Activated CD8-positive, alpha-beta memory T cell treated with anti-CD3 and anti-CD28 coated beads, Interleukin-2, amount 10 ng/mL, durations not matched to agents 7 days and 5 days (primary cell): ENCODE measurements around the gene MRC1. TPM values are rescaled to one million over a fixed set of nuclear protein-coding genes. Genes with fewer than 3 reads are reported as not detected.

ENCODE experiments used
- ATAC-seq: fragments of 150-1000 bp; cut with Tn5 transposase; one replicate; pipeline ENCODE4 v1.10.0; 2021; ENCODE audit warnings: moderate library complexity
- CTCF ChIA-PET: fragments of 350-600 bp; sonication (Branson Sonifier 250); formaldehyde crosslinking; loops from one replicate; lab custom pipeline; 2021; ENCODE audit warnings: antibody characterized with exemption; lab: Charles Lee
- DNase-seq: peaks from one replicate; pipeline ENCODE4 v3.0.0-alpha.2; 2020
- H3K27ac Mint-ChIP-seq: one replicate; pipeline ENCODE4 v1.8.0; 2021; ENCODE audit warnings: mild to moderate bottlenecking, mixed read lengths
- H3K27me3 Mint-ChIP-seq: one replicate; pipeline ENCODE4 v1.8.0; 2021; ENCODE audit warnings: mixed read lengths
- H3K36me3 Mint-ChIP-seq: one replicate; pipeline ENCODE4 v1.8.0; 2021; ENCODE audit warnings: mild to moderate bottlenecking, mixed read lengths
- H3K4me1 Mint-ChIP-seq: one replicate; pipeline ENCODE4 v1.8.0; 2021; ENCODE audit warnings: mixed read lengths
- H3K4me3 Mint-ChIP-seq: one replicate; pipeline ENCODE4 v1.8.0; 2021; ENCODE audit warnings: mild to moderate bottlenecking, moderate library complexity, mixed read lengths
- H3K9me3 Mint-ChIP-seq: one replicate; pipeline ENCODE4 v1.8.0; 2022; ENCODE audit warnings: low read depth, mixed read lengths
- total RNA-seq, 2 experiments: library from RNA; stranded (reverse); gene quantifications; one replicate each; pipeline ENCODE4 v1.2.3, GENCODE V29; 2021

The MRC1 gene
- total RNA-seq, 2 experiments from 2014 or later = 0.05 TPM; not detected in 1

DNA sequence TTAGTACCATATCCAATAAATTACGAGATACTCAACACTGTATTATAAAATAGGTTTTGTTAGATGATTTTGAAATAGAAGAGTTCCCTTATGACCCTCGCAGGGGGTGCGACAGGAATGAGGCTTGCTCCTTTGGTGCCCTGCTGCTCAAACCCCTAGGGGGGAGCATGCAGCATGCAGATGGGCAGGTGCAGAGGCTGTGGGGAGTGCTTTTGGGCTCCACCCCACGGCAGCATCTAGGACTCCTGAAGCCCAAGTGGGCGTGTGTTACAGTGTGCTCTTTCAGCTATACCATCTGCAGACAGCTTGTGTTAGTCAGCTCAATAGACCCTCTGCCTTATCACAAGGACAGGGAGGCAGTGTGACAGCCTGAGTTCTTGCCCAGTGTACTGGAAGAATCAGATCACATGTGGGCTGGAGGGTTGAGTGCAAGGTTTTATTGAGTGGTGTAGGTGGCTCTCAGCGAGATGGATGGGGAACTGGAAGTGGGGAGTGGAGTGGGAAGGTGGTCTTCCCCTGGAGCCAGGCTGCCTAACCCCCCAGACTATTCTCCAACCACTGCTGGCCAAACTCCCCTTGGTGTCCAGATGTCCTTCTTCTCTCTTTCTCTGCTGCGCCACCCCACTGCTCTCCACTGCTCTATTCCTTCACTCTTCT lies 3.1 kb upstream of the MRC1 start:
- DNase-seq (no peak), ATAC-seq (no peak)
- H3K27me3 Mint-ChIP-seq = peaks cover 16% of the 10 kb centered on the region
- CTCF ChIA-PET = no interaction called here
- no peaks in the 10 kb centered on the region for H3K36me3 Mint-ChIP-seq
- H3K9me3 Mint-ChIP-seq = no peaks in the 10 kb centered on the region
- no peak overlapping the region for H3K4me3 Mint-ChIP-seq
- H3K4me1 Mint-ChIP-seq = peaks cover 7% of the 10 kb centered on the region
- no peak overlapping the region for H3K27ac Mint-ChIP-seq

DNA sequence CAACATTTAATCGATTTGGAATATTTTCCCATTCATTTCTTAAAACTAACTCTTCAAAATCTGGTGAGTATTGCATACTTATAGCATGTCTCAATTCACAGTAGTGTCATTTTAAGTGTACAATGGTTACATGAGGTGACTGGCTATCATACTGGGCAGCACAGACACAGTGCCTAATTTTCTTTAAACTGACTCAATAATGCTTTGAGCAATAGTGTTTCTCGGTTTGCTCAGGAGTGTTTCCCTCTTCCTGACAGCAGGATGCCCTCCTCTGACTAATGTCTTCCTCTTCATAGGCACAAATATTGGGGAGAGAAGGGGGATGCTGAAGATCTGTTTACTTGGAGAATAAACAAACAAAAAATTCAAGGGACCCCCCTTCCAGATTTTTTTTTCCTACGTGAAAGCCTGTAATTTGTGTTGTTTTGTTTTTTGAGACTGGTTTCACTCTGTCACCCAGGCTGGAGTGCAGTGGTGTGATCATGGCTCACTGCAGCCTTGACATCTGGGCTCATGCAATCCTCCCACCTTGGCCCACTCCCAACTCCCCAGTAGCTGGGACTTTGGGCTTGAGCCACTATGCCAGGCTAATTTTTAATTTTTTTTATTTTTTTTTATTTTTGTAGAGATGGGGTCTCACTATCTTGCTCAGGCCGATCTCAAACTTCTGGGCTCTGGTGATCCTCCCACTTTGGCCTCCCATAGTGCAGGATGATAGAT lies 2.2 kb downstream of the MRC1 start:
- Mint-ChIP-seq H3K9me3 (no peaks in the 10 kb centered on the region), H3K4me1 (peaks cover 7% of the 10 kb centered on the region), H3K4me3 (no peak overlapping the region), H3K27me3 (peaks cover 16% of the 10 kb centered on the region), H3K27ac (no peak overlapping the region), H3K36me3 (no peaks in the 10 kb centered on the region)
- ATAC-seq (no peak), DNase-seq (no peak)
- CTCF ChIA-PET = no interaction called here

DNA sequence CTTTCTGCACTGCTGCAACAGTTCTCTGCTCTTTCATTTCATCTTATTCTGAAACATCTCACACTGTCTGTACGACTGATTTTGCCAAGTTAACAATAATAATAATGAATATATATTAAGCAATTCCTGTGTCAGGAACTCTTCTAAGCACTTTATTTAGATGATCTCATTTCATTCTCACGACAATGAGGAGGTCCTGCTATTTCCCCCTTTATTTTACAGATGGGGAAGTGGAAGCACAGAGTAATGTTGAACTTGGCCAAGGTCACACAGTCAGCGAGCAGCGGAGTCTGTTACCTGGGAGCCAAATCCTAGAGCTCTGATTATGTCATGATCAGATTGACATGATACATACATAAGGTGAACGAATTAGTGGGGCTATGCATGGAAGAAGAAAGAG lies 5.8 kb downstream of the MRC1 start:
- Mint-ChIP-seq H3K4me1 (peaks cover under 1% of the 10 kb centered on the region), H3K9me3 (no peaks in the 10 kb centered on the region), H3K36me3 (no peaks in the 10 kb centered on the region), H3K27ac (no peak overlapping the region), H3K27me3 (peaks cover 11% of the 10 kb centered on the region), H3K4me3 (no peak overlapping the region)
- DNase-seq = no peak
- ATAC-seq = no peak
- CTCF ChIA-PET = no interaction called here

DNA sequence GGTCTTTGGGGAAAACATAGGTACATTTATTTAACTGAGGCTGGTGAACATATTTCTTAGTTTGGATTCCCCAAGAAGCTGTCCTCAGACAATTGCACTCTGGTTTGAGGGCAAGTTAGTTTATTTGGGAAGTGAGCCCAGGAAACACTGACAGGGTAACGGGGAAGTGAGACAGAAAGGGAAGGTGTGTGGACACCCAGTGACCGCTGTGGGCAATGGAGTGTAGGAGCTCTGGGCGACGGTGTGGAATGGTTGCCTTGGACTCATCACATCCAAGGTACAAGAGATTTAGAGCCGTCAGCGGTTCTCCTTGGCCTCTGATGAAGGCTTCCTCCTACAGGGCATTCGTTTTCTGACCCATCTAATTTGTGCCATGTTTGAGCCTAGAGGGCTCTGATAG lies 7.1 kb downstream of the MRC1 start:
- Mint-ChIP-seq H3K4me3 (no peak overlapping the region), H3K27me3 (peaks cover 12% of the 10 kb centered on the region), H3K9me3 (no peaks in the 10 kb centered on the region), H3K4me1 (no peaks in the 10 kb centered on the region), H3K27ac (no peak overlapping the region), H3K36me3 (no peaks in the 10 kb centered on the region)
- ATAC-seq (no peak), DNase-seq (no peak)
- CTCF ChIA-PET = no interaction called here

DNA sequence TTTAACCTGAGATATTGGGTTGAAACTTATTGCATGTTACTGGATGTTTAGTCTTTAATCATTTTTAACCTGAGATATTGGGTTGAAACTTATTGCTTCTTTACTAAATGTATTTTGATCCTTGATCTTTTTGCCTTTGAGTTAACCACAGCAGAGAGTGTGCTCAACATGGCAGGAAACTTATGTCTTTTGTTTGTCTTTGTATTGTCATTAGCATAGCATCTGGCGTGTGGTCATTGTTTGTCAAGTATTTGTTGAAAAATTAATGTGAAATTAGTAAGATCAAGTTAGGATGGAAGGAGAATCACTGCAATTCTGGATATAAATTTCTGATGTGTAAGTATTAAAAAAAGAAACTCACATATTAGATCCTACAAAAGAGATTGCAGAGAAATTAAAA lies 8.2 kb downstream of the MRC1 start:
- Mint-ChIP-seq H3K4me1 (no peaks in the 10 kb centered on the region), H3K4me3 (no peak overlapping the region), H3K9me3 (no peaks in the 10 kb centered on the region), H3K27ac (no peak overlapping the region), H3K27me3 (peaks cover 14% of the 10 kb centered on the region), H3K36me3 (no peaks in the 10 kb centered on the region)
- CTCF ChIA-PET = no interaction called here
- DNase-seq = no peak
- no peak for ATAC-seq

DNA sequence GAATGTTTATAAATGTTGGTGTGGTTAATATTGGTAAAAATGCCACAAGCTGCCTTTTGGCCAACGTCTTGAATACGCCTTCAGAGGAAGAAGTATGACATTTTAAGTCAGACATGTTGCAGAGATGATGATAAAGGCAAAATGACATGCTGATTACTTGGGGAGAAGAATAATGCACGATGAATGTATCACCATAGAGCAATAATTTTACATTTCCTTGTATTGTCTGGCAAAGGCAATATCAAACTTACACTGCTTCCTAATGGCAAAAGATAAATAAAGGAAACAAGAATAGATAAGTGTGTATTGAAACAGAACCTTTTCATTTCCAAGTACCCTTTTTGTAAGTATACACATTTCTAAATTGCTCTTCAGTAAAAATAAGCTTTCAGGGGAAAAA lies 8.6 kb downstream of the MRC1 start:
- ATAC-seq (no peak), DNase-seq (no peak)
- Mint-ChIP-seq H3K36me3 (no peaks in the 10 kb centered on the region), H3K4me3 (no peak overlapping the region), H3K27me3 (peaks cover 17% of the 10 kb centered on the region), H3K4me1 (no peaks in the 10 kb centered on the region), H3K27ac (no peak overlapping the region), H3K9me3 (no peaks in the 10 kb centered on the region)
- CTCF ChIA-PET = no interaction called here

DNA sequence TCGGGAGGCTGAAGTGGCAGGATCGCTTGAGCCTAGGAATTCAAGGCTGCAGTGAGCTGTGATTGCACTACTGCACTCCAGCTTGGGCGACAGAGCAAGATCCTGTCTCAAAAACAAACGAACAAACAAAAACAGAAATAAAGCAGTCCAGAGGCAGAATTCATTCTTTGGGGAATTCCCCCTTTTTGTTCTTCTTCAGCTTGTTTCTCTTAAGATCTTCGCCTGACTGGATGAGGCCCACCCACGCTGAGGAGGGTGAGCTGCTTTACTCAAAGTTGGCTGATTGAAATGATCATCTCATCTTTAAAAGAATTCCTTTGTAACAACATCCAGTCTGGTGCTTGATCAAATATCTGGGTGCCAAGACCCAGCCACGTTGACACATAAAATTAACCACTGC lies 10.7 kb downstream of the MRC1 start:
- Mint-ChIP-seq H3K4me3 (no peak overlapping the region), H3K36me3 (no peaks in the 10 kb centered on the region), H3K9me3 (no peaks in the 10 kb centered on the region), H3K4me1 (no peaks in the 10 kb centered on the region), H3K27ac (no peak overlapping the region), H3K27me3 (peaks cover 25% of the 10 kb centered on the region)
- DNase-seq (no peak), ATAC-seq (no peak)
- CTCF ChIA-PET = no interaction called here

DNA sequence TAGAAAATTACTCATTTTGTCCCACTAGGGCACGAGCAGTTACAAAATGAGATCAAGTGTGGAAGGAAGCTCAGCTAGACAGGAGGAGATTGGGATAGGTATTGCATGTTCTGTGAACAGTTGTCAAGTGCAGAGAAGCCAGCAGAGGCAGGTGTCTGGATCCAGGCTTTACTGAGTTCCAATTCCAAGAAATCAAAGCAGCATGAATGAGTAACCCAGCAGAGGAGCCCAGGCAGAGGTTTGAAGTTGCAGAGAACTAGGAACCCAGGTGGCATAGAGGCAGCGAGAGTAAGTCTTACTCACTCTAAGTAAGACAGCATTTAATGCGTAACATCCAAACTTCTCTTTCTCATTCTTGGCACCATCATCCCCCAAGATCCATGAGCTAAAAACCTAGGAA lies 11.8 kb downstream of the MRC1 start:
- Mint-ChIP-seq H3K4me1 (no peaks in the 10 kb centered on the region), H3K36me3 (no peaks in the 10 kb centered on the region), H3K27me3 (peaks cover 25% of the 10 kb centered on the region), H3K9me3 (peaks cover 2% of the 10 kb centered on the region), H3K4me3 (no peak overlapping the region), H3K27ac (no peak overlapping the region)
- CTCF ChIA-PET = no interaction called here
- no peak for DNase-seq
- no peak for ATAC-seq

DNA sequence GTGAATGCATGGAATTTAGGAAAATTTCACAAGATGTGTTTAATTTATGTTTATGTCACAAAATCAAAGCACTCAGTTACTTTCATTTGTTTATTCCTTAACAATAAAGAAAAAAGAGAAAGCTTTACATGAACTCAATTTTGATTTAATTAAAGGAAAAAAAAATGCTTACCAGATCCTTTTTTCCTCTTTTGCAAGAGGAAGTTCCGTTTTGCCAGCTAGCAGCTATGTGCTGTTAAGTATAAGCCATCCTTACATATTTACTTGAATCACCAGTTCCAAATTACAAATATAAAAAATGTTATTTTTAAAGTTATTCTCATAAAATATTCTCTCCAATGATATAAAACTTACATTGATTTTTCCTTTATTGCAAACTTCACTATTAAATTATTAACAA lies 12.7 kb downstream of the MRC1 start:
- H3K27me3 Mint-ChIP-seq = peaks cover 25% of the 10 kb centered on the region
- CTCF ChIA-PET = no interaction called here
- DNase-seq = no peak
- no peak for ATAC-seq
- peaks cover 2% of the 10 kb centered on the region for H3K9me3 Mint-ChIP-seq
- H3K36me3 Mint-ChIP-seq = no peaks in the 10 kb centered on the region
- no peaks in the 10 kb centered on the region for H3K4me1 Mint-ChIP-seq
- no peak overlapping the region for H3K27ac Mint-ChIP-seq
- H3K4me3 Mint-ChIP-seq = no peak overlapping the region

DNA sequence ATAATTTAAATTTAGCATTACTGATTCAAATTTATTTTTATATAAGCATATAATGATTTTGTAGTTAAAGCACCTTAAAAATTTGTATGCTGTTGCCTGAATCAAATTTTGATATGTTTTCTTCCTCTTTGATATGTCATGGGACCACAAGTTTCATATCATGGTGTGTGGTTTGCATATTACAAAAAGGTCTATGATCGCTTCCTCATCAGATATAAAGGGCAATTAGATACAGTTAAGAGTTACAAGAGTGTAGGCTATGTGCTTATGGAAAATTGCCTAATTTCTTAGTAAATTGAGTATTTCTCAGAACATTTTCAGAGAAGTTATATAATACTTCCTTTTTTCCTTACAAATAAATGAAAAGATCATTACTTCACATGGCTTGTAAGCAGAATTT lies 22.2 kb downstream of the MRC1 start:
- ATAC-seq (no peak), DNase-seq (no peak)
- no peaks in the 10 kb centered on the region for H3K4me1 Mint-ChIP-seq
- H3K4me3 Mint-ChIP-seq = no peak overlapping the region
- H3K27me3 Mint-ChIP-seq = no peaks in the 10 kb centered on the region
- no peaks in the 10 kb centered on the region for H3K9me3 Mint-ChIP-seq
- no peak overlapping the region for H3K27ac Mint-ChIP-seq
- H3K36me3 Mint-ChIP-seq = no peaks in the 10 kb centered on the region
- CTCF ChIA-PET = interaction anchor here (0.8 kb wide), 1 partner anchor 53 kb away, joined by 3 read pairs; no protein-coding TSS in a partner anchor

DNA sequence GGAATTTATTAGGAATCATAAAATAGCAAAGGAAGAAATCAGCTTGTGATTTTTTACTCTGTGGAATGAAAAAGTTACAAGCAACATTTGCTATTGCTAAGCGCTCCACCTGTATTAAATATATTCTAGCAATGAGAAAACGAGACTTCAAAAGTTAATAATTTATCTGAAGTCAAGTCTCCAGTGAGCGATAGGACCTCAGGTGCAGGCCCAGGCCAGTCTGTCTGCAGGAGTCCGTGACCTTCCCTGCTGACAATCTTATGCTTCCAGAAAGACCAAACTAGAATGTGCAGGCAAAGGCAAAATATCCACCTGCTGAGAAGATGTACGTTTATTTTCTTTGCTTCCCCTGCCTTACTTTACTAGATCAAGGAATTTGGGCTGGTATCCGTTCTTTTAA lies 22.7 kb downstream of the MRC1 start:
- ATAC-seq (no peak), DNase-seq (no peak)
- Mint-ChIP-seq H3K4me1 (no peaks in the 10 kb centered on the region), H3K4me3 (no peak overlapping the region), H3K27me3 (no peaks in the 10 kb centered on the region), H3K36me3 (no peaks in the 10 kb centered on the region), H3K27ac (no peak overlapping the region), H3K9me3 (no peaks in the 10 kb centered on the region)
- CTCF ChIA-PET = interaction anchor here (0.8 kb wide), 1 partner anchor 53 kb away, joined by 3 read pairs; no protein-coding TSS in a partner anchor

DNA sequence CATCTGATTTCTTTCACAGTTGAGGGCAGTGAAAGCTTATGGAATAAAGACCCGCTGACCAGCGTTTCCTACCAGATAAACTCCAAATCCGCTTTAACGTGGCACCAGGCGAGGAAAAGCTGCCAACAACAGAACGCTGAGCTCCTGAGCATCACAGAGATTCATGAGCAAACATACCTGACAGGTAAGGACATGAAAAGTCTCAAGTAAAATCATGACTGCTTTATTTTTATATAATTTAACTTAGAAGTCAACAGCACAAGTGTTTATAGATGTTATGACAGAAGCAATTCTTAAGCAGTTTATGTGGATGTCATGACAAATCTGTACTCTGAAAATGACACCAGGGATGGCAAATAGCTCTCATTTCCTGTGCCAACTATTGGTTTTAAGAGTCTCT lies 24.5 kb downstream of the MRC1 start:
- Mint-ChIP-seq H3K4me3 (no peak overlapping the region), H3K36me3 (no peaks in the 10 kb centered on the region), H3K27me3 (peaks cover 5% of the 10 kb centered on the region), H3K4me1 (no peaks in the 10 kb centered on the region), H3K9me3 (no peaks in the 10 kb centered on the region), H3K27ac (no peak overlapping the region)
- ATAC-seq (no peak), DNase-seq (no peak)
- CTCF ChIA-PET = no interaction called here

DNA sequence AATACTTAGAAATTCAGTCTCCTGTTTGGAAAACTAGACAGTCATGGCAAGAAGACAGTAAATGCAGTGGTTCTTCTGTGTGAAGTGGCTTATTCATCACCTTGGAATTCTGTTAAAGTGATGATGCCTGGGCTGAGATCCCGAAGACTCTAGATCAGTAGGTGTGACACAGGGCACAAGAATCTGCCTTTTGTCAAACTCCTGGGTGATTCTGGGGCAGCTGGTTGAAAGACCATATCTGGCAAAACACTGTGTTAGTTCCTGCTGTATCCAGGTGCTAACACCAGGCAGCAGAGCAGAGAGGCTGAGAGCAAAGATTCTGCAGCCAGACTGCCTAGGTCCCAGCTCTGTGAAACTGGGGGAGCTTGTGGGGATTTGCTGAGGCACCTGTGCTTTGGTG lies 26.5 kb downstream of the MRC1 start:
- no peak for ATAC-seq
- CTCF ChIA-PET = no interaction called here
- Mint-ChIP-seq H3K9me3 (no peaks in the 10 kb centered on the region), H3K27me3 (peaks cover 5% of the 10 kb centered on the region), H3K4me1 (no peaks in the 10 kb centered on the region), H3K36me3 (no peaks in the 10 kb centered on the region), H3K27ac (no peak overlapping the region), H3K4me3 (no peak overlapping the region)
- DNase-seq = no peak

DNA sequence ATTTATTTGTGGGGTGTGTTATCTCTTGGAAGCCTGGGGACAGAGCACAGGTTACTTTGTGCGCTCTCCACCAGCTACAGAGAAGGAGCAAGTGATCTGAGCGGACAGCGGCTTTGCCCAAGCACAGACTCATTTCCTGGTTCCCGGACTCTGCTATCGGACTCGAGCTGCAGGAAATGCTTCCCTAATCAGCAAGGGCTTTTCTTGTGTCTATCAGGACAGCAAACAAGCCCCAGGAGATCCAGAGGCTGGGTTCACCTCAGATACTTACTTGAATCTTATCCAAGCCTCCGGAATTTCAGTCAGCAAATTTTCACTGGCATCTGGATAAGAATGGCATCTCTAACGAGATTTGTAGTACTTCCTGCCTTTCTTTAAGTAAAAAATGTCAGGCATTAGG lies 27.8 kb downstream of the MRC1 start:
- Mint-ChIP-seq H3K9me3 (no peaks in the 10 kb centered on the region), H3K27me3 (peaks cover 5% of the 10 kb centered on the region), H3K4me3 (no peak overlapping the region), H3K4me1 (no peaks in the 10 kb centered on the region), H3K36me3 (no peaks in the 10 kb centered on the region), H3K27ac (no peak overlapping the region)
- CTCF ChIA-PET = no interaction called here
- ATAC-seq (no peak), DNase-seq (no peak)
